ENCODE results near the gene NHEJ1. TPM values are rescaled to one million over a fixed set of nuclear protein-coding genes. Genes with fewer than 3 reads are reported as not detected.

The NHEJ1 gene
- total RNA-seq, 1 experiment from 2014 or later: 16.4 TPM

- H4K20me1 ChIP-seq (ENCODE audit: insufficient read depth): no peaks in the 10 kb centered on the region
These were observed 122.0 kb downstream of the NHEJ1 start for GRCh38 chr2:219038600-219038999.

More at GRCh38 chr2:219038600-219038999, 122.0 kb downstream of the NHEJ1 start:
- Histone ChIP-seq H3K4me3 (replicated peaks in 1 of 2; ENCODE audit: low read depth in 1 of 2, low read length in 2 of 2) (no peak overlapping the region), H3K4me1 (ENCODE audit: control insufficient read depth in 1 of 2, insufficient read depth in 2 of 2, low read length in 2 of 2) (no peaks in the 10 kb centered on the region), H3K36me3 (ENCODE audit: control insufficient read depth in 1 of 2, insufficient read depth in 2 of 2, low read length in 2 of 2) (no peaks in the 10 kb centered on the region), H3K9ac (ENCODE audit: low read length) (no peak overlapping the region), H3K4me2 (ENCODE audit: low read length) (no peak overlapping the region), H3K9me2 (ENCODE audit: insufficient read depth) (no peaks in the 10 kb centered on the region), H2AFZ (ENCODE audit: low read depth, low read length, poor library complexity, severe bottlenecking) (no peak overlapping the region), H3K9me3 (ENCODE audit: control insufficient read depth in 1 of 2, insufficient read depth in 1 of 2, low read depth in 1 of 2, low read length in 2 of 2) (no peaks in the 10 kb centered on the region), H3K79me2 (ENCODE audit: insufficient read depth, low read length) (no peaks in the 10 kb centered on the region), H3K27me3 (ENCODE audit: insufficient read depth, low read length) (peaks cover 32% of the 10 kb centered on the region; the same call in 1 of the 2 replicates), H3K27ac (ENCODE audit: low read depth, low read length) (no peak overlapping the region)
- DNase-seq (ENCODE audit: low read depth, low spot score): no peak
- no peak for ATAC-seq
- BruUV-seq (replicated peaks): no TSS peak
- TF ChIP-seq CBX3 (IDR thresholded peaks at IDR 0.05; ENCODE audit: low read depth) (no peak), FOSL1 (IDR thresholded peaks at IDR 0.05; ENCODE audit: low read depth) (no peak), RAD21 (IDR thresholded peaks at IDR 0.05; ENCODE audit: low read depth) (no peak), REST (IDR thresholded peaks at IDR 0.05; ENCODE audit: low read depth) (no peak), ZBTB33 (IDR thresholded peaks at IDR 0.05; ENCODE audit: extremely low read depth, insufficient replicate concordance, low read length) (no peak), SP1 (IDR thresholded peaks at IDR 0.05; ENCODE audit: low read depth) (no peak), MAX (IDR thresholded peaks at IDR 0.05) (no peak), JUND (IDR thresholded peaks at IDR 0.05) (no peak), POLR2A (IDR thresholded peaks at IDR 0.05; ENCODE audit: borderline replicate concordance, extremely low read depth, insufficient read depth, insufficient read length) (no peak), EGR1 (IDR thresholded peaks at IDR 0.05; ENCODE audit: low read depth) (no peak), YY1 (IDR thresholded peaks at IDR 0.05; ENCODE audit: extremely low read depth, insufficient replicate concordance, low read depth, low read length) (no peak), POLR2AphosphoS5 (IDR thresholded peaks at IDR 0.05; ENCODE audit: low read depth, low read length) (no peak), ATF3 (IDR thresholded peaks at IDR 0.05) (no peak), ELF1 (IDR thresholded peaks at IDR 0.05; ENCODE audit: borderline replicate concordance, low read depth) (no peak), ZNF274 (IDR thresholded peaks at IDR 0.05; ENCODE audit: low read depth, low read length) (no peak), EZH2phosphoT487 (IDR thresholded peaks at IDR 0.05; ENCODE audit: borderline replicate concordance) (no peak)
- ChIA-PET POLR2A (no interaction called here), RAD21 (ENCODE audit: low non-redundant PET in 1 of 2, low total read pairs in 2 of 2, uncharacterized antibody in 2 of 2, unreplicated experiment in 2 of 2) (no interaction called here), CTCF (interaction anchor here (3.5 kb wide), 1 partner anchor 9 kb away, joined by 21 read pairs; no protein-coding TSS in a partner anchor)
- intact Hi-C loops (cut with micrococcal nuclease): no loop called here

Data from HCT116 (cell line).